Suprapubic skin (tissue), 4 donors: ENCODE results near the gene TAC4. TPM values are rescaled to one million over a fixed set of nuclear protein-coding genes. Genes with fewer than 3 reads are reported as not detected.

Experiments used
- DNase-seq, 2 donors: peaks; one replicate each; pipeline ENCODE4 v3.0.0-alpha.2; 2019; ENCODE audit warnings: low spot score in 2 of 2
- H3K27ac ChIP-seq: fragments of 200-600 bp; sonication (generic); one replicate; pipeline ENCODE4 v1.5.1; 2019
- H3K27me3 ChIP-seq: fragments of 200-600 bp; sonication (generic); one replicate; pipeline ENCODE4 v1.5.1; 2019
- H3K36me3 ChIP-seq: fragments of 200-600 bp; sonication (generic); one replicate; pipeline ENCODE4 v1.5.1; 2019
- H3K4me1 ChIP-seq: fragments of 200-600 bp; sonication (generic); one replicate; pipeline ENCODE4 v1.5.1; 2019
- H3K4me3 ChIP-seq: fragments of 200-600 bp; sonication (generic); one replicate; pipeline ENCODE4 v1.5.1; 2019; ENCODE audit warnings: mild to moderate bottlenecking
- H3K9me3 ChIP-seq: fragments of 200-600 bp; sonication (generic); one replicate; pipeline ENCODE4 v1.5.1; 2019
- CTCF ChIP-seq, 2 donors: fragments of 200-600 bp in 1 of 2; fragments of 450-650 bp in 1 of 2; sonication (generic) in 1 of 2; IDR thresholded peaks; one replicate each; pipeline ENCODE4 v1.5.1; 2016 to 2019; ENCODE audit warnings: antibody characterized with exemption in 2 of 2, mild to moderate bottlenecking in 1 of 2, moderate library complexity in 1 of 2
- EP300 ChIP-seq: sonication (generic); formaldehyde crosslinking; IDR thresholded peaks from one replicate; pipeline ENCODE4 v1.6.1; 2017; ENCODE audit warnings: antibody characterized with exemption
- POLR2A ChIP-seq, 2 donors: fragments of 450-650 bp; IDR thresholded peaks; one replicate each; pipeline ENCODE4 v1.6.1; 2017; ENCODE audit warnings: antibody characterized with exemption in 2 of 2, mild to moderate bottlenecking in 2 of 2, moderate library complexity in 2 of 2
- POLR2AphosphoS5 ChIP-seq, 3 donors: sonication (generic); formaldehyde crosslinking; IDR thresholded peaks; one replicate each; pipeline ENCODE4 v1.6.1; 2017; ENCODE audit warnings: antibody characterized with exemption in 3 of 3
- WGBS: methylation state at CpG from one replicate; pipeline ENCODE4 v1.1.5; 2018; 5-methylcytosine and 5-hydroxymethylcytosine counted together
- total RNA-seq, 4 donors: library from RNA; depleted of rRNA; stranded (reverse); fragments of >200 nt; gene quantifications; one replicate each; pipeline ENCODE4 v1.1.0, GENCODE V29; 2016

TAC4 gene
- total RNA-seq, 4 donors from 2014 or later = not detected

GRCh38 chr17:49793309-49793708, 54.6 kb downstream of the TAC4 start:
- no peak overlapping the region for H3K27ac ChIP-seq
- peaks cover 27% of the 10 kb centered on the region for H3K4me1 ChIP-seq

GRCh38 chr17:49789243-49789578, 58.7 kb downstream of the TAC4 start:
- H3K4me1 ChIP-seq = peaks cover 34% of the 10 kb centered on the region
- 2% methylated on average over 17 of the region's 17 CpGs for WGBS

More at GRCh38 chr17:49793309-49793708, 54.6 kb downstream of the TAC4 start:
- no peak for DNase-seq
- TF ChIP-seq POLR2AphosphoS5 (IDR thresholded peaks at IDR 0.05) (no peak), EP300 (no peak), POLR2A (IDR thresholded peaks at IDR 0.05) (no peak), CTCF (IDR thresholded peaks at IDR 0.05) (no peak)
- WGBS = 86% methylated on average over 3 of the region's 3 CpGs
- Histone ChIP-seq H3K4me3 (no peak overlapping the region), H3K36me3 (peaks cover 54% of the 10 kb centered on the region), H3K27me3 (no peaks in the 10 kb centered on the region), H3K9me3 (no peaks in the 10 kb centered on the region)

GRCh38 chr17:49788478-49789242, 59.2 kb downstream of the TAC4 start, which contains the start of gene KAT7:
Gene KAT7, plus strand, starts transcription at chr17:49788681. Its CDS starts 154 bp downstream, at chr17:49788835.
- no peaks in the 10 kb centered on the region for H3K9me3 ChIP-seq
- DNase-seq = peak; percentile 99 to 100
- H3K27me3 ChIP-seq = no peaks in the 10 kb centered on the region
- peaks cover 22% of the 10 kb centered on the region for H3K36me3 ChIP-seq
- H3K4me3 ChIP-seq = peak within 1 kb of the TSS; percentile 95
- TF ChIP-seq POLR2A (IDR thresholded peaks at IDR 0.05) (peak; percentile 69 to 87), CTCF (IDR thresholded peaks at IDR 0.05) (no peak), POLR2AphosphoS5 (IDR thresholded peaks at IDR 0.05) (peak; percentile 74 to 85 (median 83))
- 0% methylated on average over 27 of the region's 59 CpGs for WGBS
- peaks cover 34% of the 10 kb centered on the region for H3K4me1 ChIP-seq
- H3K27ac ChIP-seq = peak within 1 kb of the TSS; percentile 100

More at GRCh38 chr17:49789243-49789578, 58.7 kb downstream of the TAC4 start:
- no peak for TF ChIP-seq POLR2AphosphoS5 (IDR thresholded peaks at IDR 0.05)
- TF ChIP-seq CTCF (IDR thresholded peaks at IDR 0.05) = no peak
- TF ChIP-seq POLR2A (IDR thresholded peaks at IDR 0.05) = no peak
- no peak for TF ChIP-seq EP300
- Histone ChIP-seq H3K27me3 (no peaks in the 10 kb centered on the region), H3K27ac (peak overlapping the region; percentile 100), H3K36me3 (peaks cover 28% of the 10 kb centered on the region), H3K9me3 (no peaks in the 10 kb centered on the region), H3K4me3 (peak overlapping the region; percentile 95)
- DNase-seq = no peak

Other genes starting within 250 kb of the TAC4 start
- gene SPOP, start 170.0 kb downstream of the TAC4 start, total RNA-seq = 10 to 100 TPM; 26.1 to 59.3 (median 41.7) TPM
- 10 to 100 TPM; 28.8 to 42.9 (median 37.6) TPM for gene SLC35B1, start 140.1 kb downstream of the TAC4 start, total RNA-seq
- gene FAM117A, start 83.9 kb downstream of the TAC4 start, total RNA-seq = 10 to 100 TPM; 24.2 to 47.3 (median 28.7) TPM
- gene KAT7, start 59.4 kb downstream of the TAC4 start, total RNA-seq = 10 to 100 TPM; 37.1 to 71.4 (median 52.2) TPM
- 1 to 10 TPM; 1.4 to 5.7 (median 3.4) TPM for gene DLX4, start 121.1 kb upstream of the TAC4 start, total RNA-seq
- 10 to 100 TPM; 12.9 to 31.8 (median 23.8) TPM for gene DLX3, start 147.2 kb upstream of the TAC4 start, total RNA-seq
- 100 to 1,000 TPM in 3 of 4 donors, 10 to 100 TPM in 1; 85.9 to 229 (median 198) TPM for gene ITGA3, start 208.0 kb upstream of the TAC4 start, total RNA-seq
- 100 to 1,000 TPM in 2 of 4 donors, 10 to 100 TPM in 2; 33.2 to 114 (median 69.6) TPM for gene PDK2, start 247.3 kb upstream of the TAC4 start, total RNA-seq